22Rv1 (cell line): ENCODE data around the gene GNMT.
A peak's percentile ranks its signal among the peaks of the same experiment; 100 is the strongest.

Source experiments
- H3K27ac ChIP-seq: fragments of 450-650 bp; 2 replicates; pipeline ENCODE4 v1.5.1; 2017
- ZFX ChIP-seq: fragments of 450-650 bp; IDR thresholded peaks from 2 replicates; pipeline ENCODE4 v1.6.1; 2017; ENCODE audit warnings: antibody characterized with exemption, borderline replicate concordance
- TF ChIP-seq, protein P1 (sequence below): fragments of 450-650 bp; IDR thresholded peaks from 2 replicates; pipeline ENCODE4 v1.5.1; 2017; ENCODE audit warnings: mild to moderate bottlenecking

The GNMT gene

DNA sequence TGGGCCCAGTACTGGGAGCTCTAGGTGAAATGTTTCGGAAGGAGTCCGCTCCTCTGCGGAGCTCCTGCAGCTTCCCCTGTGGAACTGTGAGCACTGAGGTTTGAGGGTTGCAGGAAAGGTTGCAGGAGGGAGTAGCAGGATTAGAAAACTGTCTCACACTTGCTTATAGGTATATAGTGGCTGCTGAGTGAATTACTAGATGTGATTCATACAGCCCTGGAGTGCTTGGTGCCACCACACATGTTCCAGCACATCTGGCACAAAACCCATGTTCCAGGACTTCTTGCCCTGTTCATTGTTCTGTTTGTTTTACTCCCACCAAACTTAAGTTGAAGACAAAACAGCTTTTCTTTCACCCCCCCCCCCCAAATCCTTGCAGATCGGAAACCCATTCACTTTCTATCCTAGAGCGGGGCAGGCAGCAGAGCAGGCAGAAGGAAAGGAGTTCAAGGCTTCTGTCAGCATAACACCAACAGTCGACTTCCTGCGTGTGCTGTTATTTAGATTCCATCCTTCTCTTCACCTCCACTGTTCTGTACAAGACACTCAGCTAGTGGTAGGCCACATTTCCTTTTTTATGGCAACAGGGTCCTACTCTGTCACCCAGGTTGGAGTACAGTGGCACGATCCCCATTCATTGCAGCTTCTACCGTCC is 19.1 kb downstream of the GNMT start:
- TF ChIP-seq, protein P1, sequence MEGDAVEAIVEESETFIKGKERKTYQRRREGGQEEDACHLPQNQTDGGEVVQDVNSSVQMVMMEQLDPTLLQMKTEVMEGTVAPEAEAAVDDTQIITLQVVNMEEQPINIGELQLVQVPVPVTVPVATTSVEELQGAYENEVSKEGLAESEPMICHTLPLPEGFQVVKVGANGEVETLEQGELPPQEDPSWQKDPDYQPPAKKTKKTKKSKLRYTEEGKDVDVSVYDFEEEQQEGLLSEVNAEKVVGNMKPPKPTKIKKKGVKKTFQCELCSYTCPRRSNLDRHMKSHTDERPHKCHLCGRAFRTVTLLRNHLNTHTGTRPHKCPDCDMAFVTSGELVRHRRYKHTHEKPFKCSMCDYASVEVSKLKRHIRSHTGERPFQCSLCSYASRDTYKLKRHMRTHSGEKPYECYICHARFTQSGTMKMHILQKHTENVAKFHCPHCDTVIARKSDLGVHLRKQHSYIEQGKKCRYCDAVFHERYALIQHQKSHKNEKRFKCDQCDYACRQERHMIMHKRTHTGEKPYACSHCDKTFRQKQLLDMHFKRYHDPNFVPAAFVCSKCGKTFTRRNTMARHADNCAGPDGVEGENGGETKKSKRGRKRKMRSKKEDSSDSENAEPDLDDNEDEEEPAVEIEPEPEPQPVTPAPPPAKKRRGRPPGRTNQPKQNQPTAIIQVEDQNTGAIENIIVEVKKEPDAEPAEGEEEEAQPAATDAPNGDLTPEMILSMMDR: no peak
- TF ChIP-seq ZFX: no peak
- H3K27ac ChIP-seq: peak overlapping the region; percentile 85

DNA sequence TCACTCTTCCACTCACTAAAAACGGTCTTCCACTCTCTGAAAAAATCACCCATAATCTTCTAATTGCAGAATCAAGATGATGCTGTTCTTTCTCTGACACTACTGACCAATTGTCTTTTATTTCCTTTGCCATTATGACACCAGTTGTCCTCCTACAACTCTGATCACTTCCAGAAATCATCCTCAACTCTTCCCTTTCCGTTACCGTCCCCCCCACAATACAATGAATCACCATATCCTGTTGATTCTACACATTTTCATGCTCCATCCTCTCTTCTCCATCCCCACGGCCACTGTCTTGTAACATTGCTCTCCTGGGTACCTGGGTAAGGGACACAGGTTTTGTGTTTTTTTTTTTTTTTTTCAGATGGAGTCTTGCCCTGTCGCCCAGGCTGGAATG is 21.3 kb downstream of the GNMT start:
- H3K27ac ChIP-seq: no peak overlapping the region
- no peak for TF ChIP-seq ZFX
- TF ChIP-seq, protein P1: no peak

DNA sequence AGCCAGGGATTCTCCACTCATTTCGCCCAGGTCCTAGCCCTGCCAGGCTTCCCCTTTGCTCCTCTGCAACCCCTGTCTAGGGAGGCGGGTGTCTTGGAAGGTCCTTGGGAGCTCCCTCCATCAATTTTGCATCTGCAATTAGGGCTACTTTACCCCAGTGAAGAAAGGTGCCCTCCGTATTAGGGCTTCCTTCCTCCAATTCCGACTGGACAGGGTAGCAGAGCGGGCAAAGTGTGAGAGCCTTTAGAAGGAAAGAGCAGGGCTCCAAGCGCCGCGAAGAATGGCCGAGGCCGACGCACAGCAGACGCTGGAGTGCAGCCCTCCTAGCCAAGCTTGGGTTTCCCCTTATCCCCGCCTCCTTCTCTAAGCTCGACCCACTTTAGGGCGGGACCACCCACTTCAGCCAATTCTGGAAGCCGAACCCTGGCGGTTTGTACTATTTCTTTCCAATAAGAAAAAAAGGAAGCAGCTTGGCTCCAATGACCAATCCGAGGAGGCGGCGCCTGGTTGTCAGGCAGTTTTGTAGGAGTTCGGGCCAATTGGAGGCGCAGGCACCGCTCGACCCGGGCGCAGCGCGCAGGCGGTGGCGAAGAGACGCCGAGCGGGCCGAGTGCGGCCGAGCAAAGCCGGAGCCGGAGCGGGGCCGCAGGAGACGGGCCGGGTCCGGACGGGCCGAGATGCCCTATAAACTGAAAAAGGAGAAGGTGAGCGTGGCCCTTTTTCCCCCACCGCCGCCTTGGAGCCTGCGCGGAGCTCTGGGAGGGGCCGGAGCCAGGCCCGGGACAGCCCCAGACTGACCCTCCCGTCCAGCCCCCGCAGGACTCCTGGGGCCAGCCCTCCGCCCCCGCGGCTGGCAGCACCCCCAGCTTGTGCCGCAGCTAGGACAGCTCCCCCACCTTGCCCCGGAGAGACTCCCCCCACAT is 23.7 kb downstream of the GNMT start, which contains the start of gene PPP2R5D:
Gene PPP2R5D (plus strand): TSS at position 570 of the 923 bp plus-strand sequence. CDS start 108 bp downstream, at position 678.
- peak within 1 kb of the TSS; percentile 76 for H3K27ac ChIP-seq
- TF ChIP-seq, protein P1: no peak
- TF ChIP-seq ZFX: no peak

DNA sequence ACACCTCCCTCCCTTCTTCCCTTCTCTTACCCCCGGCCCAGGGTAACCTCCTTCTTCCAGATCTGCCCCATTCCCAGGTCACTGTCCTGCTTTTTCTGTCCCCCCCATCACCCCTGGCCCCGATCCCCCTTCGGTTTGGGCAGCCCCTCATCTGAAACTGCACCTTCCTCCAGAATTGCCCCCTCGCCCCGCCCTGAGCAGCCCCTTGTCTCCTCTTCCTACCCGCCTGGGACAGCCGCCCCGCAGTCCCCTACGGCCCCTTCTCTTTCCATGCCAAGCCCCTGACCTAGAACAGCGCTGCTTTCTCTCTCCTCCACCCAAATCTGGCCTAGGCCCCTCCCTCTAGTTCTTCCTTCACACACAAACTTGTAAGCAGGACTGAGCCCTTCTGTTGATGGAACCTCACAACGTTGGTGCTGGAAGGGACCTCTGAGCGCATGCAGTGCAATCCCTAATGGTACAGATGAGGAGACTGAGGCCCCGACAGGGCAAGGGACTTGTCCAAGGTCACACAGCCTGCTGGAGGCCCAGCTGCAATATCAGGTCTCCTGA is 24.4 kb downstream of the GNMT start:
- no peak for TF ChIP-seq ZFX
- TF ChIP-seq, protein P1: no peak
- peak overlapping the region; percentile 76 for H3K27ac ChIP-seq

DNA sequence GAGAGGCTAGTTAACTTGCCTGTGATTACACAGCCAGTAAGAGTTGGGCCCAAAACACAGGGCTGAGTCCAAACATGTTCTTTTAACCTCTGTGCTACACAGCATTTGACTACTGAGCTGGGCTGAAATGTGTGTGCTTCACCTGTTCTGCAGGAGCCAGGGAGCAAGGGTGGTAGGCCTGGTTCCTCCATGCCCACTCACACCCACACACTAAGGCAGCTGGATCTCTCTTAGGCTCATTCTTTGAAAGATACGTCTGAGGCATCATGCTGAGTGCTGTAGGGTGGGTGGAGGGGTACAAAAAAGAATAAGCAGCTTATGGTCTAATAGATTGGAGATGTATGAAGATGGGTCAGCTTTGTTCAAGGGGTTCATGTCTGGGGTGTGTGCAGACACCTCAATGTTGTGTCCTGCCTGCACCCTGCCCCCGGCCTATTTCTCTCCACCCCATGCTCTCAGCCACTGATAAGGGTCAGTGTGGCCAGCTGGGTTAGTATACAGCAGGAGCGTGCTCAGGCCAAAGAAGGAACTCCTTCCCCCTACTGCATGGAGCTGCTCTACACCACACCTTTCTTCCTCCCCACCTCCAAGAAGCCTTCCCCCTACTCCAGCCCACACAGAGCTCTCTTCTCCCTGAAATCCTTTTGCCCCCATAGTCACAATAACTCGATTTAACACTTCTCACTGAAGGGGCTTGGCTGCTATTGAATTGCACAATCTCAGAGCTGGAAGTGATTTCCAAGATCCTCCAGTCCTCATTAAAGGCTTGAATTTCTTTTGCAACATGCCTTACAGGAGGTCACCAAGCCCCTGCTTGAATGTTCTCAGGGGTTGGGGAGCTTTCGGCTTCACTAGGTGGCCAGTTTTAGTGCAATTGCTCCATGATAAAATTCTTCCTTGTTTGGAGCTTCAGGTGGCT is 27.2 kb downstream of the GNMT start:
- no peak overlapping the region for H3K27ac ChIP-seq
- TF ChIP-seq ZFX: no peak
- TF ChIP-seq, protein P1: no peak

DNA sequence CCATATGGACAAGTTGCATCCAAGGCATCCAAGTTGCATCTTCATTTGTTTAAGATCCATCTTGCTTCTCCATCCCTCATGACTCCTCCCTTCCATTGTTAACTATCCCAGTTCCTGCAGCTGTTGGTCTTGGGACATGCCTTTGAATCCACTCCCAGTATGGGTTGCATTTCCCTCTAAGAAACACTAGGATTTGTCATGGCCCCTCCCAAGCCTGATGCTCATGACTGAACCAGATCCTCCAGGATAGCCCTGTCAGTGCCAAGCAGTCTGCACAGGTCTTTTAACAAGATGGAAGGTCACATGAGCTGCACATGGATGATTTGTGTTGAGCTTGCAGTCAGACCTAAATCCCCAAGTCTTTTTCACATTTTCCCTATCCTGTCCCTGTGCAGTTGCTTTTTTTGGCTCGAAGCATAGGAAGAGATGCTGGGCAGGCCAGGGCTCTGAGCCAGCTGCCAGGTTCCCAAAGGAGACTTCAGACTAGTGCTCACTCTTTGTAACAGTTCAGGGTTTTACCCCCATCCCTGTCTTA is 28.0 kb downstream of the GNMT start:
- no peak for TF ChIP-seq ZFX
- TF ChIP-seq, protein P1: no peak
- no peak overlapping the region for H3K27ac ChIP-seq
